Measurements from ENCODE around the gene ASAH2.

GRCh38 chr10:50250096-50250854 is 1.0 kb downstream of the ASAH2 start:
- TF ChIP-seq CTCF (IDR thresholded peaks at IDR 0.05) (no peak), POLR2A (IDR thresholded peaks at IDR 0.05) (no peak)

Data from heart left ventricle (tissue), 13 donors.